H1 (cell line): Measurements from ENCODE around the gene DLK2. TPM values are rescaled to one million over a fixed set of nuclear protein-coding genes. Genes with fewer than 3 reads are reported as not detected.

Experiments used
- CEBPB ChIP-seq: IDR thresholded peaks from 2 replicates; pipeline ENCODE4 v1.6.1; 2012; ENCODE audit warnings: low read depth, low read length
- MAFK ChIP-seq: IDR thresholded peaks from 2 replicates; pipeline ENCODE4 v1.6.1; 2012; ENCODE audit warnings: low read depth, mild to moderate bottlenecking, improper control_type of control experiment, low read length
- MAX ChIP-seq: IDR thresholded peaks from 2 replicates; pipeline ENCODE4 v1.6.1; 2012; ENCODE audit warnings: inconsistent platforms
- PHF8 ChIP-seq: fragments of 200-600 bp; sonication (generic); conservative IDR thresholded peaks from 2 replicates; pipeline ENCODE4 v1.7.1; 2012; ENCODE audit warnings: low read depth, mild to moderate bottlenecking, inconsistent platforms, low read length, moderate library complexity
- POU5F1 ChIP-seq: IDR thresholded peaks from 2 replicates; pipeline ENCODE4 v1.6.1; 2011; ENCODE audit warnings: low read depth, mild to moderate bottlenecking, low read length, moderate library complexity
- SIN3A ChIP-seq, 2 experiments: IDR thresholded peaks in 1 of 2; conservative IDR thresholded peaks in 1 of 2; 2 replicates each; pipeline ENCODE4 v1.6.1; 2011 to 2012; ENCODE audit warnings: low read length in 2 of 2, improper control_type of control experiment in 1 of 2, low read depth in 1 of 2, mild to moderate bottlenecking in 1 of 2
- TAF7 ChIP-seq: optimal IDR thresholded peaks from 2 replicates; pipeline ENCODE3; 2011; ENCODE audit warnings: low read depth, mild to moderate bottlenecking, inconsistent platforms, low read length, moderate library complexity, borderline replicate concordance
- polyA plus RNA-seq, 7 experiments: library from polyadenylated mRNA; depleted of rRNA in 3 of 7; stranded (reverse) in 5 of 7; unstranded in 2 of 7; fragments of >200 nt in 5 of 7; fragments of 200-250 nt in 2 of 7; gene quantifications; 1 replicate in 5 of 7; 2 replicates in 1 of 7; 4 replicates in 1 of 7; pipeline versions ENCODE4 v1.2.1 to v1.2.3, GENCODE V29; 2011 to 2013; ENCODE audit warnings: missing spikeins in 2 of 7, mixed read lengths in 2 of 7
- total RNA-seq: library from RNA; stranded (reverse); fragmentation: NEBNext Ultra II Directional; extraction: Animal tissue kit (Norgen Biotek cat#: 25700); gene quantifications from 2 replicates; pipeline ENCODE4 v1.2.1, GENCODE V29; 2021

Gene DLK2
- total and polyA plus RNA-seq, 2 of the 8 experiments (the other 6 are each of a cell fraction or from before 2014, with no cell fraction given): 0.37 to 0.80 TPM

GRCh38 chr6:43453831-43454230, 1.5 kb downstream of the DLK2 start (continued):
- TF ChIP-seq MAFK (no peak), SIN3A (conservative IDR thresholded peaks at IDR 0.05 in 1 of 2, IDR thresholded peaks at IDR 0.05 in 1 of 2; ENCODE audit: low read depth in 1 of 2, low read length in 2 of 2) (no peak), POU5F1 (no peak), PHF8 (no peak), MAX (no peak), TAF7 (no peak), CEBPB (no peak)
